Psoas muscle (tissue), 8 donors: Measurements from ENCODE around the gene MGAT1. TPM values are rescaled to one million over a fixed set of nuclear protein-coding genes. Genes with fewer than 3 reads are reported as not detected.

Experiments used
- ATAC-seq, 4 donors: fragments of 200-7000 bp; cut with Tn5 transposase; one replicate each; pipeline ENCODE4 v1.9.1; 2020; ENCODE audit warnings: moderate library complexity in 3 of 4, mild to moderate bottlenecking in 2 of 4
- DNase-seq, 2 donors: peaks; one replicate each; pipeline ENCODE4 v3.0.0-alpha.2; 2020
- H3K27ac ChIP-seq: fragments of 200-600 bp; one replicate; pipeline ENCODE4 v1.8.0; 2022
- H3K27me3 ChIP-seq, 3 donors: fragments of 200-600 bp in 1 of 3; one replicate each; pipeline versions ENCODE4 v1.6.1 to v1.8.0; 2013 to 2022; ENCODE audit warnings: low read length in 2 of 3, mild to moderate bottlenecking in 2 of 3, moderate library complexity in 1 of 3; ENCODE audit not compliant: insufficient read depth in 3 of 3
- H3K36me3 ChIP-seq, 2 donors: fragments of 200-600 bp in 1 of 2; one replicate each; pipeline versions ENCODE4 v1.6.1 to v1.8.0; 2013 to 2022; ENCODE audit warnings: low read depth in 1 of 2, mild to moderate bottlenecking in 1 of 2, moderate library complexity in 1 of 2; ENCODE audit not compliant: insufficient read depth in 1 of 2
- H3K4me1 ChIP-seq: fragments of 200-600 bp; one replicate; pipeline ENCODE4 v1.8.0; 2022
- H3K4me3 ChIP-seq: fragments of 200-600 bp; one replicate; pipeline ENCODE4 v1.8.0; 2022; ENCODE audit warnings: mild to moderate bottlenecking
- H3K9me3 ChIP-seq: fragments of 200-600 bp; one replicate; pipeline ENCODE4 v1.8.0; 2022
- WGBS, 3 donors: extraction: QIAGEN DNeasy Blood & Tissue Kit; methylation state at CpG; one replicate each; pipeline versions ENCODE4 v1.1.6 to v1.1.7; 2013; 5-methylcytosine and 5-hydroxymethylcytosine counted together
- intact Hi-C, 2 donors: fragments of 100-400 bp; cut with DNase I; formaldehyde crosslinking; loops; one replicate each; pipeline versions ENCODE4 v1.11.0 to v1.14.2; 2022
- long read RNA-seq, 2 donors: library from polyadenylated mRNA; unstranded; transcript quantifications; one replicate each; pipeline ENCODE4 v2.0.0, GENCODE V29; 2021
- polyA plus RNA-seq, 3 donors: library from polyadenylated mRNA; stranded (reverse); fragments of 200-250 nt; gene quantifications; one replicate each; pipeline ENCODE4 v1.2.3, GENCODE V29; 2013
- total RNA-seq, 4 donors: library from RNA; stranded (reverse); fragmentation: NEBNext Ultra II Directional in 2 of 4; extraction: Animal tissue kit (Norgen Biotek cat#: 25700) in 2 of 4; gene quantifications; one replicate each; pipeline versions ENCODE4 v1.2.1 to v1.2.4, GENCODE V29; 2021 to 2023
- TF ChIP-seq, protein P1 (sequence below): fragments of 200-600 bp; IDR thresholded peaks from one replicate; pipeline ENCODE4 v1.8.0; 2022; ENCODE audit warnings: antibody characterized with exemption
- donor health status: healthy with polysubstance abuse.
- donor health status: DM: no; HTN: no; CAD: no; lungs with moderate emphysema.
- donor health status: Bipolar disorder and iron deficiency.
- donor health status: healthy.
- donor health status: DM: yes; HTN: yes; CAD: no.
- donor health status: DM: no; HTN: no; CAD: no.
- donor health status: DM: no; HTN: no; CAD: no.
- donor health status: DM: yes; HTN: yes; CAD: no.

Gene MGAT1
- 10 to 100 TPM; 53.6 to 92.3 (median 70.0) TPM for total RNA-seq
- polyA plus RNA-seq = 100 to 1,000 TPM in 1 of 3 donors, 10 to 100 TPM in 2; 68.1 to 134 (median 77.8) TPM
- long read RNA-seq, donor 1, transcript MGAT1-203 (3 exons, 3,077 nt) = minor isoform, 13 of 128 reads
- long read RNA-seq, donor 1, transcript MGAT1-201 (2 exons, 2,761 nt) = major isoform, 74 of 128 reads
- long read RNA-seq, donor 1, partial matches to known transcripts = 2 of 128 reads
- long read RNA-seq, donor 1, other reads (novel, unspliced or antisense) = 31 of 128 reads
- long read RNA-seq, donor 2, transcript MGAT1-209 (2 exons, 534 nt) = minor isoform, 6 of 227 reads
- long read RNA-seq, donor 2, transcript MGAT1-203 (3 exons, 3,077 nt) = minor isoform, 23 of 227 reads
- long read RNA-seq, donor 2, transcript MGAT1-201 (2 exons, 2,761 nt) = major isoform, 124 of 227 reads
- long read RNA-seq, donor 2, partial matches to known transcripts = 1 of 227 reads
- long read RNA-seq, donor 2, other reads (novel, unspliced or antisense) = 70 of 227 reads

DNA sequence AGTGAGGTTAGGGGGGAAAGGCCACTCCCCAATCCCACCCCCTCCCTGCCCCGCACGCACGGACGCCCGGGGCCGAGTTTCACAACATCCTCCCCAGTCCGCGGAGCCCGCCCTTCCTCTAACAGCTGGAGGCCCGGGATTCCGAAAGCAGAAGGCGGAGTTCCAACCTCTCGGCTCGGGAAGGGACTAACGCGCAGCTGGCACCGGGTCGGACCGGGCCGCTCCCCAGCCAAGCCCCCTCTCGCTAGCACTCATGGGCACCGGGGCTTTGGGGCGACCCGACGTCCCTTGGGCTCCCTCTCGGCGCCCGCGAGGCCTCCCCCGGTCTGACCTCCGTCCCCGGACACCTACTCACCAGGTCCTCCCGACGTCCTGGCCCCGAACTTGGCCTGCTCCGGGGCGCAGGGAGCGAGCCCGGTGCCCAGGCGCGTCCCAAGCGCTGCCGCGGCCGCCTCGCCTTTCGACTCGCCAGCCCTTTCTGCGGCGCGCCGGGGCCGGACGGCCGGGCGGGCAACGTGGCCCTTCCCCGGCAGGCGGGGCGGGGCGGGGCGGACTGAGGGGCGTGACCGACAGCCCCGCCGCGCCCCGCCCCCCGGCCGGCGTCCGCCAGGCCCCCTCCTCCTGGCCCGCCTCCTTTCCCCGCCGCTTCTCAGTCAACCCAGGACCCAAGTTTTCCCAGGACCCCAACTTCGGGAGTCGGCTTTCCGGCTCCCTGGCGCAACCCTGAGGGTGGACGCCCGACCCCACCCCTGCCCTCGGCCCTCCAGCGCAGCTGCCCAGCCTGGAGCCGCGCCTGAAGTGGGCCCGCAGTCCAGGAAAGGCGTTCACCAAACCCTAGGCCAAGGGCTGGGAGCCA lies at the start of gene MGAT1:
TSS of gene MGAT1 (minus strand) at position 482 of the 856 bp plus-strand sequence. CDS start 9,835 bp downstream, outside the sequence.
- peaks cover 3 to 8% of the 10 kb centered on the region in 2 donors for H3K36me3 ChIP-seq
- 0 to 2% (median 1%) methylated on average over 46 to 87 of the region's 87 CpGs for WGBS, 3 donors
- intact Hi-C loops = loop anchor here (5.0 to 10.0 kb wide), 2 partner anchors 60 to 382 kb away; partner anchors contain the start of gene ZFP62 (in 1 of the 2)
- peak within 1 kb of the TSS; percentile 99 for H3K27ac ChIP-seq
- ATAC-seq = peak; percentile 88 to 90 (median 90)
- H3K9me3 ChIP-seq = no peaks in the 10 kb centered on the region
- H3K27me3 ChIP-seq = no peaks in the 10 kb centered on the region
- peak within 1 kb of the TSS; percentile 100 for H3K4me3 ChIP-seq
- TF ChIP-seq, protein P1, sequence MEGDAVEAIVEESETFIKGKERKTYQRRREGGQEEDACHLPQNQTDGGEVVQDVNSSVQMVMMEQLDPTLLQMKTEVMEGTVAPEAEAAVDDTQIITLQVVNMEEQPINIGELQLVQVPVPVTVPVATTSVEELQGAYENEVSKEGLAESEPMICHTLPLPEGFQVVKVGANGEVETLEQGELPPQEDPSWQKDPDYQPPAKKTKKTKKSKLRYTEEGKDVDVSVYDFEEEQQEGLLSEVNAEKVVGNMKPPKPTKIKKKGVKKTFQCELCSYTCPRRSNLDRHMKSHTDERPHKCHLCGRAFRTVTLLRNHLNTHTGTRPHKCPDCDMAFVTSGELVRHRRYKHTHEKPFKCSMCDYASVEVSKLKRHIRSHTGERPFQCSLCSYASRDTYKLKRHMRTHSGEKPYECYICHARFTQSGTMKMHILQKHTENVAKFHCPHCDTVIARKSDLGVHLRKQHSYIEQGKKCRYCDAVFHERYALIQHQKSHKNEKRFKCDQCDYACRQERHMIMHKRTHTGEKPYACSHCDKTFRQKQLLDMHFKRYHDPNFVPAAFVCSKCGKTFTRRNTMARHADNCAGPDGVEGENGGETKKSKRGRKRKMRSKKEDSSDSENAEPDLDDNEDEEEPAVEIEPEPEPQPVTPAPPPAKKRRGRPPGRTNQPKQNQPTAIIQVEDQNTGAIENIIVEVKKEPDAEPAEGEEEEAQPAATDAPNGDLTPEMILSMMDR = no peak
- H3K4me1 ChIP-seq = peaks cover 89% of the 10 kb centered on the region
- DNase-seq = peak; percentile 92 to 95

DNA sequence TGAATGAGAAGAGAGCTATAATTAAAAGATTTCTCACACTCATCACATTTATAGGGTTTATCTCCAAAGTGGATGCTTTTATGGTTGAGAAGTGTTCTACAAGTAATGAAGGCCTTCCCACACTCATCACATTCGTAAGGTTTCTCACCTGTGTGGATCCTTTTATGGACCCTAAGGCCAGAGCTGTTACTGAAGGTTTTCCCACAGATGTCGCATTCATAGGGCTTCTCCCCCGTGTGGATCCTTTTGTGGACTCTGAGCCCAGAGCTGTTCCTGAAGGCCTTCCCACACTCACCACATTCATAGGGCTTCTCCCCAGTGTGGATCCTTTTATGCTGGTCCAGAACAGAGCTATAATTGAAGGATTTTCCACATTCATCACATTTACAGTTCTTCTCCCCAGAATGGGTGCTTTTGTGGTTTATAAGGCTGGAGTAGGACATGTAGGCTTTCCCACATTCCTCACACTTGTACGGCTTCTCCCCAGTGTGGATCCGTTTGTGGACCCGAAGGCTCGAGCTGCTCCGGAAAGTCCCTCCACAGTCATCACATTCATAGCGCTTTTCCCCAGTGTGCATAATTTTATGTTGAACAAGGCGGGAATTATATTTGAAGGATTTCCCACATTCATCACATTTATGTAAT lies 48.0 kb upstream of the MGAT1 start:
- WGBS, 3 donors = 97 to 98% (median 98%) methylated on average over 10 of the region's 10 CpGs
- TF ChIP-seq, protein P1 = no peak
- peaks cover 14 to 57% of the 10 kb centered on the region in 2 donors for H3K36me3 ChIP-seq
- no peak overlapping the region for H3K4me3 ChIP-seq
- no peak for DNase-seq
- H3K27ac ChIP-seq = no peak overlapping the region
- ATAC-seq = no peak
- no peaks in the 10 kb centered on the region for H3K4me1 ChIP-seq
- no peaks in the 10 kb centered on the region for H3K27me3 ChIP-seq
- intact Hi-C loops = no loop called here
- no peaks in the 10 kb centered on the region for H3K9me3 ChIP-seq

DNA sequence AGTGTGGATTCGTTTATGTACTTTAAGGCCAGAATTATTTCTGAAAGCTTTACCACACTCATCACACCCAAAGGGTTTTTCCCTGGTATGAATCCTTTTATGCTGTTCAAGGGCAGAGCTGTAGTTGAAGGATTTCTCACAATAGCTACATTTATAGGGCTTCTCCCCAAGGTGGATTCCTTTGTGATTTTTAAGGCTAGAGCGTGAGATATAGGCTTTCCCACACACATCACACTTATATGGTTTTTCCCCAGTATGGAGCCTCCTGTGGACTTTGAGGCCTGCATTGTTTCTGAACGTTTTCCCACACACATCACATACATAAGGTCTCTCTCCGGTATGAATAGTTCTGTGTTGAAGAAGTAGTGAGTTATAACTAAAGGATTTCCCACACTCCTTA lies 47.2 kb upstream of the MGAT1 start:
- 89 to 94% (median 92%) methylated on average over 4 of the region's 4 CpGs for WGBS, 3 donors
- TF ChIP-seq, protein P1 = no peak
- intact Hi-C loops = no loop called here

DNA sequence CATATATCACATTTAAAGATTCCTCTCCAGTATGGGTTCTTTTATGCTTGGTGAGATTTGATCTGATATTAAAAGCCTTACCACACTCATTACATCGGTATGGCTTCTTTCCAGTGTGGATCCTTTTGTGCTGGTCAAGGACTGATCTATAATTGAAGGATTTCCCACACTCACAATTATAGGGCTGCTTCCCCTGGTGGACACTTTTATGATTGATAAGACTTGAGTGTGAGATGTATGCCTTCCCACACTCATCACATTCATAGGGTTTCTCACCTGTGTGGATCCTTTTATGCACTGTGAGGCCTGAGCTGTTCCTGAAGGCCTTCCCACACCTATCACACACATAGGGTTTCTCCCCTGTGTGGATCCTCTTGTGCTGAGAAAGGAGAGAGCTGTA lies 46.3 kb upstream of the MGAT1 start:
- Histone ChIP-seq H3K4me3 (no peak overlapping the region), H3K36me3 (peaks cover 14 to 47% of the 10 kb centered on the region in 2 donors), H3K4me1 (no peaks in the 10 kb centered on the region), H3K9me3 (no peaks in the 10 kb centered on the region), H3K27me3 (no peaks in the 10 kb centered on the region), H3K27ac (no peak overlapping the region)
- ATAC-seq = no peak
- TF ChIP-seq, protein P1 = no peak
- DNase-seq = no peak
- WGBS, 3 donors = 96 to 99% (median 97%) methylated on average over 1 of the region's 1 CpG
- intact Hi-C loops = no loop called here

More for the DNA sequence above, 47.2 kb upstream of the MGAT1 start:
- no peak for DNase-seq
- Histone ChIP-seq H3K27me3 (no peaks in the 10 kb centered on the region), H3K4me1 (no peaks in the 10 kb centered on the region), H3K9me3 (no peaks in the 10 kb centered on the region), H3K4me3 (no peak overlapping the region), H3K36me3 (peaks cover 14 to 49% of the 10 kb centered on the region in 2 donors), H3K27ac (no peak overlapping the region)
- ATAC-seq = no peak
